ENCODE results near the gene RUNX1.

RUNX1 gene

DNA sequence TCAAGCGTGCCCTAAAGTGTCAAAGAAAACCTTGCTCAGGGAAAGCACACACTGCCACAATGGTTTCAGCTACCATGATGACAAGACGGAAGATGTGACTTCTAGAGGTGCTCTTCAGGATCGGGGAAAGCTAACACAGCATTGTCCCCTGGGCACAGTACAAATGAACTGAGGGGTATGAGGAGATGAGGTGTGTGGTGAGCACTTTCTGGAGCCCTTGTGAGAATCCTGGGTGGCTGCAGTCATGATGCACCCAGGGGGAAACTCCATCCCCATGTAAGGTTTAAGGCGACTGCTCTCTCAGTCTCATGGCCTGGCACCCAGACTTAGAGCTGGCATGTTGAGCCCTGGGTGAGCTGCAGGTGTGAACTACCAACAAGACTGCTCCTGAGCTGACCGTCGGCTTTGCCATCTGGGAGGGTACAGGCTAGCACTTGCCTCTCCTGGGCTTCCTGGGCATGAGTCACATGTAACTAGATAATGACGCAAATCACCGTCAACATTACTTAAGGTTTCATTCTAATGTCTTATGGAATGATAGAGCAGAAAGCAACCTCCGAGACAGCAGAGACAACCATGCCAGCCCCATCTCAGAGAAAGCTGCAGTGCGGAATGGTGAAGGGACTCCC, 235.7 kb downstream of the RUNX1 start:
- DNase-seq (ENCODE audit: low read depth) = peak; percentile 28
- no peak for TF ChIP-seq MYC (IDR thresholded peaks at IDR 0.05; ENCODE audit: low read depth, low read length)
- TF ChIP-seq, protein P1, sequence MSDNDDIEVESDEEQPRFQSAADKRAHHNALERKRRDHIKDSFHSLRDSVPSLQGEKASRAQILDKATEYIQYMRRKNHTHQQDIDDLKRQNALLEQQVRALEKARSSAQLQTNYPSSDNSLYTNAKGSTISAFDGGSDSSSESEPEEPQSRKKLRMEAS (IDR thresholded peaks at IDR 0.05; ENCODE audit: low read depth, low read length) = no peak
- TF ChIP-seq POLR2A (IDR thresholded peaks at IDR 0.05; ENCODE audit: extremely low read depth, insufficient read length) = no peak
- TF ChIP-seq, protein P2, sequence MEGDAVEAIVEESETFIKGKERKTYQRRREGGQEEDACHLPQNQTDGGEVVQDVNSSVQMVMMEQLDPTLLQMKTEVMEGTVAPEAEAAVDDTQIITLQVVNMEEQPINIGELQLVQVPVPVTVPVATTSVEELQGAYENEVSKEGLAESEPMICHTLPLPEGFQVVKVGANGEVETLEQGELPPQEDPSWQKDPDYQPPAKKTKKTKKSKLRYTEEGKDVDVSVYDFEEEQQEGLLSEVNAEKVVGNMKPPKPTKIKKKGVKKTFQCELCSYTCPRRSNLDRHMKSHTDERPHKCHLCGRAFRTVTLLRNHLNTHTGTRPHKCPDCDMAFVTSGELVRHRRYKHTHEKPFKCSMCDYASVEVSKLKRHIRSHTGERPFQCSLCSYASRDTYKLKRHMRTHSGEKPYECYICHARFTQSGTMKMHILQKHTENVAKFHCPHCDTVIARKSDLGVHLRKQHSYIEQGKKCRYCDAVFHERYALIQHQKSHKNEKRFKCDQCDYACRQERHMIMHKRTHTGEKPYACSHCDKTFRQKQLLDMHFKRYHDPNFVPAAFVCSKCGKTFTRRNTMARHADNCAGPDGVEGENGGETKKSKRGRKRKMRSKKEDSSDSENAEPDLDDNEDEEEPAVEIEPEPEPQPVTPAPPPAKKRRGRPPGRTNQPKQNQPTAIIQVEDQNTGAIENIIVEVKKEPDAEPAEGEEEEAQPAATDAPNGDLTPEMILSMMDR (IDR thresholded peaks at IDR 0.05; ENCODE audit: low read depth, low read length) = no peak
- no peak overlapping the region for H3K4me3 ChIP-seq (ENCODE audit: low read depth, low read length)

DNA sequence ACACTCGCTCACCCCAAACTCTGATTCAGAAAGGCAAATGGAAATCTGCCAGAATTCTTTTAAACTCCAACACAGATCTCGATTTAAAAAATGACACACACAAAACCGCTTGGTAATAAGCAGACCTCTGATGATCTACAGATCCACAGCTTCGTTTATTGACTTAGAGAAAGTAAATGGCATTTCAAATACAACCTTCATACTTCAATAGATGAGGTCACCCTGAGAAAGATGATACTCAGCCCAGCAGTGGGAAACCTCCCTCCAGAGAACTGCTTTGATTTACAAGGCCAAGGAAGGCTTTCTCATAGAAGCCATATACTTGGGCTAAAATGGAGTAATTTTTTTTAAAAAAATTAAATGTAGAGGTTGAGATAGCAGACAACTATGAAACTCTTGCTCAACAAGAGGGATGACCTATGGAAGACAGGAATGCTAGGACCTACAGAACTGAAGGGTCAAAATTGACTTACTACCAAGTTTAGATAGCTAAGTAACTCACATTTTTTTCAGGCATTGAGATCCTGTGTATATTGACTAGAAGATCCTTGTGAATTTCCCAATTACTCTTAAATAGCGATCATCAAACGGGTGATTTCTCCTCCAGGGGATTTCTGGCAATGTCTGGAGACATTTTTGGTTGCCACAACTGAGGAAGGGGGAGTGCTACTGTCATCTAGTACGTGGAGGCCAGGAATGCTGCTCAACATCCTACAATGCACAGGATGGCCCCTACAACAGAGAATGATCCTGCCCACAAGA, 236.4 kb downstream of the RUNX1 start:
- no peak for DNase-seq (ENCODE audit: low read depth)
- H3K4me3 ChIP-seq (ENCODE audit: low read depth, low read length) = no peak overlapping the region
- TF ChIP-seq, protein P1 (IDR thresholded peaks at IDR 0.05; ENCODE audit: low read depth, low read length) = no peak
- no peak for TF ChIP-seq MYC (IDR thresholded peaks at IDR 0.05; ENCODE audit: low read depth, low read length)
- TF ChIP-seq, protein P2 (IDR thresholded peaks at IDR 0.05; ENCODE audit: low read depth, low read length) = no peak
- no peak for TF ChIP-seq POLR2A (IDR thresholded peaks at IDR 0.05; ENCODE audit: extremely low read depth, insufficient read length)

DNA sequence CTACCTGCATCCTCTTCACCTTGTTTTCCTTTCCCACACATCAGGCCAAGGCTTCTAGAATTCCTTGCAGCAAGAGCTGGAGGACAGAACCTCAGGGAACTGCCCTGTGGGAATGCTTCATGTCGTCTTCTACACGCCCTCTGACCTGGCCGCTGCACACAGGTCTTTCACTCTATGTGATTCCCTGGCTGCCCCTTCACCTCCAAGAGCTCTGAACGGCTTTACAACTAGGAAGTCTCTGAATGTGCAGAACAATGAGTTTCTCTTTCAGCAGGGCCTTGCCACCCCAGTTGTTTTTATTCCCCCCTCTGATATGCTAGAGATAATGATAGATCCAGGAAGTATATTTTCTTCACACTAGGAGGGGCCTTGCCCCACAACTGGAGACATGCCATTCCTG, 237.7 kb downstream of the RUNX1 start:
- TF ChIP-seq, protein P1 (IDR thresholded peaks at IDR 0.05; ENCODE audit: low read depth, low read length) = no peak
- TF ChIP-seq, protein P2 (IDR thresholded peaks at IDR 0.05; ENCODE audit: low read depth, low read length) = no peak
- TF ChIP-seq POLR2A (IDR thresholded peaks at IDR 0.05; ENCODE audit: extremely low read depth, insufficient read length) (no peak), MYC (IDR thresholded peaks at IDR 0.05; ENCODE audit: low read depth, low read length) (no peak)
- no peak overlapping the region for H3K4me3 ChIP-seq (ENCODE audit: low read depth, low read length)
- no peak for DNase-seq (ENCODE audit: low read depth)

DNA sequence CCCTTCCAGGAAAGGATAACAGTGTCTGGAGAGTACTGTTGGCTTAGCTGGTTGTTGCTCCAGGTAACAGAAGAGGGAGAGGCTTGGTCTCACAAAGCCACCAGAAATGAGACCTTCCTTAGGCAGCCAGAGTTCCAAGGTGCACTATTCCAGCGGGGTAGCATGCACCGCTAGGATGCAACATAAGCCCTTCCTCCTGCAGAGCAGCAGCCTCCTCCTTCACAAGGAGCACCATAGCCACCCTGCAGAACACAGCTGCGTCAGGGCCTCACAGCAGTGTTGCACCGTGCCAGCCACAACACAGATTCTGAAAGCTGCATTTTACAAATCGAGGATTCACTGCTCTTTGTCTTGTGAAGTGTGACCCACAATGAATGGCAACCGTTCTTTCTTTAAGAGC, 238.3 kb downstream of the RUNX1 start:
- TF ChIP-seq POLR2A (IDR thresholded peaks at IDR 0.05; ENCODE audit: extremely low read depth, insufficient read length) (no peak), MYC (IDR thresholded peaks at IDR 0.05; ENCODE audit: low read depth, low read length) (no peak)
- TF ChIP-seq, protein P2 (IDR thresholded peaks at IDR 0.05; ENCODE audit: low read depth, low read length) = no peak
- TF ChIP-seq, protein P1 (IDR thresholded peaks at IDR 0.05; ENCODE audit: low read depth, low read length) = no peak
- no peak for DNase-seq (ENCODE audit: low read depth)

DNA sequence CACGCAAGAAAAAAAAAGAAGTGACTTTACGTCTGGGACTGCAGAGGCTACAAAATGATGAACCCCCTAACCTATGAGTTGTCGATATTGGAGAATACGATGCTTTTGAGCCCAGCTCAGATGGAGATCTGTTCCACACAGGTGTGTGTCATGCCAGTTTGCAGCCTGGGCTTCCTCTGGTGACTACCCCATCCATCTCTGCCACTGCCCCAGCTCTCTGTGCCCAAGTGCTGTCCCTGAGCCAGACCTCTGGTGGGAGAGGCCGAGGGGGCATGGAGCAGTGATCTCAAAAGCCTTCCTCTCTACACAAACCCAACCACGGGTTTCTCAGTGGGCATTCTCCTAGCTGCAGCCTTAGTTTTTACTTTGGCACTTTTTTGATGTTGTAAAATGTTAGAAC, 239.3 kb downstream of the RUNX1 start:
- no peak overlapping the region for H3K4me3 ChIP-seq (ENCODE audit: low read depth, low read length)
- TF ChIP-seq, protein P1 (IDR thresholded peaks at IDR 0.05; ENCODE audit: low read depth, low read length) = no peak
- TF ChIP-seq POLR2A (IDR thresholded peaks at IDR 0.05; ENCODE audit: extremely low read depth, insufficient read length) (no peak), MYC (IDR thresholded peaks at IDR 0.05; ENCODE audit: low read depth, low read length) (no peak)
- TF ChIP-seq, protein P2 (IDR thresholded peaks at IDR 0.05; ENCODE audit: low read depth, low read length) = no peak

More for the DNA sequence above, 238.3 kb downstream of the RUNX1 start:
- no peak overlapping the region for H3K4me3 ChIP-seq (ENCODE audit: low read depth, low read length)

More for the DNA sequence above, 239.3 kb downstream of the RUNX1 start:
- no peak for DNase-seq (ENCODE audit: low read depth)
